Astrocyte (in vitro differentiated cells and primary cell): Measurements from ENCODE around the gene ABCB8. TPM values are rescaled to one million over a fixed set of nuclear protein-coding genes. Genes with fewer than 3 reads are reported as not detected.

ENCODE experiments used
- DNase-seq: peaks from one replicate; pipeline ENCODE4 v3.0.0-alpha.2; 2010; ENCODE audit warnings: low read depth
- FAIRE-seq: peaks from 2 replicates; lab custom pipeline; 2011; peaks lifted over from hg19 to GRCh38; lab: Jason Lieb, UNC
- H2AFZ ChIP-seq: 2 replicates; pipeline ENCODE4 v1.6.0; 2012; ENCODE audit warnings: low read depth, low read length, inconsistent platforms
- H3K27ac ChIP-seq: 2 replicates; pipeline ENCODE4 v1.5.1; 2011; ENCODE audit warnings: low read depth, low read length, inconsistent platforms
- H3K27me3 ChIP-seq: 2 replicates; pipeline ENCODE4 v1.6.0; 2011; ENCODE audit warnings: low read length, inconsistent platforms; ENCODE audit not compliant: insufficient read depth
- H3K36me3 ChIP-seq: 2 replicates; pipeline ENCODE4 v1.5.1; 2011; ENCODE audit warnings: low read length, inconsistent platforms; ENCODE audit not compliant: insufficient read depth
- H3K4me1 ChIP-seq: 2 replicates; pipeline ENCODE4 v1.5.1; 2011; ENCODE audit warnings: low read length, inconsistent platforms; ENCODE audit not compliant: insufficient read depth
- H3K4me2 ChIP-seq: 2 replicates; pipeline ENCODE4 v1.6.0; 2012; ENCODE audit warnings: low read length, inconsistent platforms
- H3K4me3 ChIP-seq: 2 replicates; pipeline ENCODE4 v1.5.1; 2011; ENCODE audit warnings: low read depth, mild to moderate bottlenecking, low read length, inconsistent platforms; ENCODE audit not compliant: insufficient read depth
- H3K79me2 ChIP-seq: 2 replicates; pipeline ENCODE4 v1.6.0; 2012; ENCODE audit warnings: mild to moderate bottlenecking, low read length, inconsistent platforms; ENCODE audit not compliant: insufficient read depth
- H3K9ac ChIP-seq: 2 replicates; pipeline ENCODE4 v1.6.0; 2012; ENCODE audit warnings: mild to moderate bottlenecking, low read length, inconsistent platforms
- H3K9me3 ChIP-seq: 2 replicates; pipeline ENCODE4 v1.5.1; 2012; ENCODE audit warnings: low read depth, mild to moderate bottlenecking, low read length, inconsistent platforms; ENCODE audit not compliant: insufficient read depth
- H4K20me1 ChIP-seq: 2 replicates; pipeline ENCODE4 v1.6.0; 2012; ENCODE audit warnings: low read length, inconsistent platforms; ENCODE audit not compliant: insufficient read depth
- H3K27ac Mint-ChIP-seq: one replicate; pipeline ENCODE4 v1.8.0; 2021; ENCODE audit warnings: mild to moderate bottlenecking, mixed read lengths; ENCODE audit not compliant: unreplicated experiment
- H3K27me3 Mint-ChIP-seq: one replicate; pipeline ENCODE4 v1.8.0; 2021; ENCODE audit warnings: low read depth, mixed read lengths; ENCODE audit not compliant: unreplicated experiment
- H3K36me3 Mint-ChIP-seq: one replicate; pipeline ENCODE4 v1.8.0; 2021; ENCODE audit warnings: low read depth, mixed read lengths; ENCODE audit not compliant: unreplicated experiment
- H3K4me1 Mint-ChIP-seq: one replicate; pipeline ENCODE4 v1.8.0; 2021; ENCODE audit warnings: low read depth, mixed read lengths; ENCODE audit not compliant: unreplicated experiment
- H3K4me3 Mint-ChIP-seq: one replicate; pipeline ENCODE4 v1.8.0; 2021; ENCODE audit warnings: mild to moderate bottlenecking, moderate library complexity, mixed read lengths; ENCODE audit not compliant: unreplicated experiment
- H3K9me3 Mint-ChIP-seq: one replicate; pipeline ENCODE4 v1.8.0; 2021; ENCODE audit warnings: mild to moderate bottlenecking, mixed read lengths; ENCODE audit not compliant: unreplicated experiment
- EZH2 ChIP-seq: IDR thresholded peaks from 2 replicates; pipeline ENCODE4 v1.6.1; 2012; ENCODE audit warnings: mild to moderate bottlenecking, low read length, inconsistent platforms; ENCODE audit not compliant: insufficient read depth
- total RNA-seq: library from RNA; stranded (reverse); gene quantifications from 2 replicates; pipeline ENCODE4 v1.2.1, GENCODE V29; 2021
- TF ChIP-seq, protein P1 (sequence below): IDR thresholded peaks from 2 replicates; pipeline ENCODE4 v1.5.1; 2011; ENCODE audit warnings: low read depth, mild to moderate bottlenecking, inconsistent platforms, low read length, moderate library complexity; ENCODE audit not compliant: insufficient read depth

Gene ABCB8
- total RNA-seq, 1 donor from 2014 or later = 53.3 TPM

GRCh38 chr7:151062111-151062398 lies 33.8 kb downstream of the ABCB8 start:
- no peak for FAIRE-seq
- H3K79me2 ChIP-seq = peaks cover 53% of the 10 kb centered on the region
- H3K27ac Mint-ChIP-seq = peak overlapping the region; percentile 60

GRCh38 chr7:151062399-151063211 lies 34.4 kb downstream of the ABCB8 start:
- Histone ChIP-seq H3K27me3 (no peaks in the 10 kb centered on the region), H4K20me1 (peaks cover 62% of the 10 kb centered on the region), H3K36me3 (peaks cover 18% of the 10 kb centered on the region), H3K79me2 (peaks cover 53% of the 10 kb centered on the region), H3K4me3 (peak overlapping the region; percentile 18), H3K4me1 (peaks cover 48% of the 10 kb centered on the region), H3K9me3 (no peaks in the 10 kb centered on the region), H3K4me2 (peak overlapping the region; percentile 91), H3K27ac (peak overlapping the region; percentile 93), H2AFZ (no peak overlapping the region), H3K9ac (peak overlapping the region; percentile 67)
- H3K36me3 Mint-ChIP-seq = peaks cover 8% of the 10 kb centered on the region
- H3K27ac Mint-ChIP-seq = no peak overlapping the region
- DNase-seq (peak; percentile 75), FAIRE-seq (no peak)
- H3K4me3 Mint-ChIP-seq = peak overlapping the region; percentile 74
- H3K27me3 Mint-ChIP-seq = no peaks in the 10 kb centered on the region
- no peaks in the 10 kb centered on the region for H3K9me3 Mint-ChIP-seq
- H3K4me1 Mint-ChIP-seq = peaks cover 23% of the 10 kb centered on the region
- no peak for TF ChIP-seq EZH2
- TF ChIP-seq, protein P1, sequence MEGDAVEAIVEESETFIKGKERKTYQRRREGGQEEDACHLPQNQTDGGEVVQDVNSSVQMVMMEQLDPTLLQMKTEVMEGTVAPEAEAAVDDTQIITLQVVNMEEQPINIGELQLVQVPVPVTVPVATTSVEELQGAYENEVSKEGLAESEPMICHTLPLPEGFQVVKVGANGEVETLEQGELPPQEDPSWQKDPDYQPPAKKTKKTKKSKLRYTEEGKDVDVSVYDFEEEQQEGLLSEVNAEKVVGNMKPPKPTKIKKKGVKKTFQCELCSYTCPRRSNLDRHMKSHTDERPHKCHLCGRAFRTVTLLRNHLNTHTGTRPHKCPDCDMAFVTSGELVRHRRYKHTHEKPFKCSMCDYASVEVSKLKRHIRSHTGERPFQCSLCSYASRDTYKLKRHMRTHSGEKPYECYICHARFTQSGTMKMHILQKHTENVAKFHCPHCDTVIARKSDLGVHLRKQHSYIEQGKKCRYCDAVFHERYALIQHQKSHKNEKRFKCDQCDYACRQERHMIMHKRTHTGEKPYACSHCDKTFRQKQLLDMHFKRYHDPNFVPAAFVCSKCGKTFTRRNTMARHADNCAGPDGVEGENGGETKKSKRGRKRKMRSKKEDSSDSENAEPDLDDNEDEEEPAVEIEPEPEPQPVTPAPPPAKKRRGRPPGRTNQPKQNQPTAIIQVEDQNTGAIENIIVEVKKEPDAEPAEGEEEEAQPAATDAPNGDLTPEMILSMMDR = no peak

More at GRCh38 chr7:151062111-151062398, 33.8 kb downstream of the ABCB8 start:
- H3K9me3 Mint-ChIP-seq = no peaks in the 10 kb centered on the region
- H3K27ac ChIP-seq = peak overlapping the region; percentile 93
- no peaks in the 10 kb centered on the region for H3K9me3 ChIP-seq
- no peak for DNase-seq
- H3K36me3 ChIP-seq = peaks cover 13% of the 10 kb centered on the region
- peaks cover 21% of the 10 kb centered on the region for H3K4me1 Mint-ChIP-seq
- no peaks in the 10 kb centered on the region for H3K27me3 Mint-ChIP-seq
- H3K4me1 ChIP-seq = peaks cover 52% of the 10 kb centered on the region
- no peaks in the 10 kb centered on the region for H3K27me3 ChIP-seq
- peak overlapping the region; percentile 81 for H3K9ac ChIP-seq
- H3K36me3 Mint-ChIP-seq = peaks cover 6% of the 10 kb centered on the region
- H3K4me2 ChIP-seq = peak overlapping the region; percentile 91
- H3K4me3 ChIP-seq = peak overlapping the region; percentile 80
- H2AFZ ChIP-seq = no peak overlapping the region
- TF ChIP-seq EZH2 = no peak
- TF ChIP-seq, protein P1 = no peak
- H3K4me3 Mint-ChIP-seq = peak overlapping the region; percentile 94
- peaks cover 56% of the 10 kb centered on the region for H4K20me1 ChIP-seq

DNA sequence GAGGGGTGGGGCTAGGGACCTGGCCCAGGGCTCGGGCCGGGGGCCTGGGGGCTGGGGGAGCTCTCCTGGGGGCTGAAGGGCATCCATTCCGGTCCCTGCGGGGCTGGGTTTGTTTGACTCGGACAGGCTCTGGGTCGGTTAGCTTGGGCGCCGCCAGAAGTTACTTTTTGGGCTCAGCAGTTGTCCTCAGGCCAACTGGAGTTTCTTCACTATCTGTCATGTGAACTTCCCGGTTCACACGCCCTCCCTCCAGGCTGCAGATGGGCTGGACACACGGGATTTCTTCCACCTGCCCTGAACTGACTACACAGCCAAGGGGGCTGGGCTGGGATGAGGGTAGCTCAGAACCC lies 34.9 kb downstream of the ABCB8 start:
- H3K27me3 ChIP-seq = no peaks in the 10 kb centered on the region
- H3K79me2 ChIP-seq = peaks cover 53% of the 10 kb centered on the region
- Mint-ChIP-seq H3K4me3 (peak overlapping the region; percentile 79), H3K36me3 (peaks cover 11% of the 10 kb centered on the region), H3K9me3 (no peaks in the 10 kb centered on the region), H3K27ac (peak overlapping the region; percentile 94), H3K4me1 (peaks cover 27% of the 10 kb centered on the region), H3K27me3 (no peaks in the 10 kb centered on the region)
- peak overlapping the region; percentile 51 for H3K27ac ChIP-seq
- peaks cover 21% of the 10 kb centered on the region for H3K36me3 ChIP-seq
- H3K9me3 ChIP-seq = no peaks in the 10 kb centered on the region
- H4K20me1 ChIP-seq = peaks cover 68% of the 10 kb centered on the region
- peak overlapping the region; percentile 23 for H3K4me3 ChIP-seq
- peak overlapping the region; percentile 77 for H3K4me2 ChIP-seq
- FAIRE-seq = no peak
- peak overlapping the region; percentile 58 for H3K9ac ChIP-seq
- TF ChIP-seq EZH2 = no peak
- TF ChIP-seq, protein P1 = no peak
- H2AFZ ChIP-seq = no peak overlapping the region
- peaks cover 45% of the 10 kb centered on the region for H3K4me1 ChIP-seq
- DNase-seq = peak; percentile 57
